ENCODE results near the gene KRTAP10-6. TPM values are rescaled to one million over a fixed set of nuclear protein-coding genes. Genes with fewer than 3 reads are reported as not detected.

The KRTAP10-6 gene
- total RNA-seq, 1 experiment from 2014 or later, result 0.39 TPM

GRCh38 chr21:44614161-44614631, 21.9 kb upstream of the KRTAP10-6 start:
- Histone ChIP-seq H3K9me3 (ENCODE audit: low read depth, low read length, poor library complexity, severe bottlenecking) (peaks cover 23% of the 10 kb centered on the region), H3K4me3 (ENCODE audit: low read depth, low read length, poor library complexity, severe bottlenecking) (no peak overlapping the region), H3K4me1 (ENCODE audit: insufficient read depth, low read length, poor library complexity, severe bottlenecking) (no peaks in the 10 kb centered on the region), H3K27me3 (replicated peaks; ENCODE audit: insufficient read depth, low read depth, low read length, poor library complexity) (no peaks in the 10 kb centered on the region), H3K27ac (ENCODE audit: low read depth, low read length, poor library complexity, severe bottlenecking) (no peak overlapping the region), H3K36me3 (ENCODE audit: insufficient read depth, low read length, poor library complexity, severe bottlenecking) (no peaks in the 10 kb centered on the region)
- DNase-seq (ENCODE audit: low spot score), result no peak
- ChIA-PET POLR2A (ENCODE audit: low non-redundant PET) (no interaction called here), CTCF (no interaction called here)
- intact Hi-C loops (cut with micrococcal nuclease; ENCODE audit: unreplicated experiment), result no loop called here
- no peak for TF ChIP-seq EZH2 (IDR thresholded peaks at IDR 0.05; ENCODE audit: borderline replicate concordance, low read depth, low read length, poor library complexity, severe bottlenecking)
- TF ChIP-seq, protein P1, sequence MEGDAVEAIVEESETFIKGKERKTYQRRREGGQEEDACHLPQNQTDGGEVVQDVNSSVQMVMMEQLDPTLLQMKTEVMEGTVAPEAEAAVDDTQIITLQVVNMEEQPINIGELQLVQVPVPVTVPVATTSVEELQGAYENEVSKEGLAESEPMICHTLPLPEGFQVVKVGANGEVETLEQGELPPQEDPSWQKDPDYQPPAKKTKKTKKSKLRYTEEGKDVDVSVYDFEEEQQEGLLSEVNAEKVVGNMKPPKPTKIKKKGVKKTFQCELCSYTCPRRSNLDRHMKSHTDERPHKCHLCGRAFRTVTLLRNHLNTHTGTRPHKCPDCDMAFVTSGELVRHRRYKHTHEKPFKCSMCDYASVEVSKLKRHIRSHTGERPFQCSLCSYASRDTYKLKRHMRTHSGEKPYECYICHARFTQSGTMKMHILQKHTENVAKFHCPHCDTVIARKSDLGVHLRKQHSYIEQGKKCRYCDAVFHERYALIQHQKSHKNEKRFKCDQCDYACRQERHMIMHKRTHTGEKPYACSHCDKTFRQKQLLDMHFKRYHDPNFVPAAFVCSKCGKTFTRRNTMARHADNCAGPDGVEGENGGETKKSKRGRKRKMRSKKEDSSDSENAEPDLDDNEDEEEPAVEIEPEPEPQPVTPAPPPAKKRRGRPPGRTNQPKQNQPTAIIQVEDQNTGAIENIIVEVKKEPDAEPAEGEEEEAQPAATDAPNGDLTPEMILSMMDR (conservative IDR thresholded peaks at IDR 0.05; ENCODE audit: low read depth, low read length), result no peak
- BruUV-seq (replicated peaks), result no TSS peak

DNA sequence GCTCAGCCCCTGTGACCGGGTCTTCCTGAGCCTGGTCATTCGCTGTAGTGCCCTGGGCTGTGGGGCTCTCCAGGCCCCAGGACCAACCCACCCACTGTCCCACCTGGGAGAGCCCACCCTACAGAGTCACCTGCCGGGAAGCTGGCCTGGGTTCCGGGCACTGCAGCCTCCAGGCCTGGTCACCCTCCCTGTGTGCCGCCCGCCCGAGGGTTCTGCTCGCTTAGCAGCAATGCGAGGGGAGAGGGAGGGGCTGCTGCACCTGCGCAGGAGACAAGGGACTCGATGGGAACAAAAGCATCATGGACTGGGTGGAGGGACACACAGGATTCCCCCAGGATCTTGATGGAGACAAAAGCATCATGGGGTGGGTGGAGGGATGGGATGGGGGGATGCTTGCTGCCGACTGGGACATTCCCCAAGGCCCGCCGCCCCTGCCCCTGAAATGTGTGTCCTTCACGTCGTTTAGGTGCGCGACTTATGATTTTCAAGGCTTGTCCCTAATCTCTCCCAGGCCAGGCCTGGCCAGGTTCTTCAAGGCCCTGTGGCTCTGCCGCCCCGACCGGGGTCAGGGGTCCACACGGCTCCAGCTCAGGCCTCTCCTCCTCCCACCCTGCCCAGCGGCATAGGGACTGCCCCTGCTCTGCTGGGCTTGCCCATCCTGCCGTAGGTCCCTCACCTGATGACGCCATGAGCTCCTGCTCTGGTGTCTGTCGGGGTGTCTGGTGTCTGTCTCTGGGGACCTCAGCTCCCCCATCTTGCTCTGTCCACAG, 21.3 kb upstream of the KRTAP10-6 start:
- no peak for DNase-seq (ENCODE audit: low spot score)
- Histone ChIP-seq H3K27me3 (replicated peaks; ENCODE audit: insufficient read depth, low read depth, low read length, poor library complexity) (no peaks in the 10 kb centered on the region), H3K27ac (ENCODE audit: low read depth, low read length, poor library complexity, severe bottlenecking) (no peak overlapping the region), H3K36me3 (ENCODE audit: insufficient read depth, low read length, poor library complexity, severe bottlenecking) (no peaks in the 10 kb centered on the region), H3K9me3 (ENCODE audit: low read depth, low read length, poor library complexity, severe bottlenecking) (peaks cover 25% of the 10 kb centered on the region), H3K4me1 (ENCODE audit: insufficient read depth, low read length, poor library complexity, severe bottlenecking) (no peaks in the 10 kb centered on the region), H3K4me3 (ENCODE audit: low read depth, low read length, poor library complexity, severe bottlenecking) (no peak overlapping the region)
- intact Hi-C loops (cut with micrococcal nuclease; ENCODE audit: unreplicated experiment), result no loop called here
- CTCF ChIA-PET, result no interaction called here
- POLR2A ChIA-PET (ENCODE audit: low non-redundant PET), result no interaction called here
- no peak for TF ChIP-seq EZH2 (IDR thresholded peaks at IDR 0.05; ENCODE audit: borderline replicate concordance, low read depth, low read length, poor library complexity, severe bottlenecking)
- TF ChIP-seq, protein P1 (conservative IDR thresholded peaks at IDR 0.05; ENCODE audit: low read depth, low read length), result no peak
- no TSS peak for BruUV-seq (replicated peaks)

DNA sequence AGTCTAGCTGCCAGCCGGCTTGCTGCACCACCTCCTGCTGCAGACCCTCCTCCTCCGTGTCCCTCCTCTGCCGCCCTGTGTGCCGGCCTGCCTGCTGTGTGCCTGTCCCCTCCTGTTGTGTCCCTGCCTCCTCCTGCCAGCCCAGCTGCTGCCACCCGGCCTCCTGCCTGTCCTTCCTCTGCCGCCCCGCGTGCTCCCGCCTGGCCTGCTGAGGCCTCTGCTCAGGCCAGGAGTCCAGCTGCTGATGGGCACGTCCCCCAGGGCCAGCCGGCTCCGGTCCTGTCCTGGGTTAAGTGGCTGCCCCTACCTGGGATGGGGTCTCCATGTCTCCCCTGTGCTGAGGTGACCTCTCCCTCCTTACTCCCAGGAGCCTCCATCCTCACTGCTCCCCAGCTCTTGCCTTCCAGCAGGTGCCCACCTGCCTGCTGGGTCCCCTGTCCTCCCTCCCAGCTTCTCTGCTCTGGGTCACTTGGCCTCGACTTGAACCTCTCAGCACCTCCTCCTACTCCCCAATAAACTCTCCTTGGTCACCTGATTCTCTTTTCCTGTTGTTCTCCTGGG, 20.4 kb upstream of the KRTAP10-6 start:
- CTCF ChIA-PET, result no interaction called here

More for the DNA sequence above, 20.4 kb upstream of the KRTAP10-6 start:
- H3K27me3 ChIP-seq (replicated peaks; ENCODE audit: insufficient read depth, low read depth, low read length, poor library complexity), result no peaks in the 10 kb centered on the region
- POLR2A ChIA-PET (ENCODE audit: low non-redundant PET), result no interaction called here
- no TSS peak for BruUV-seq (replicated peaks)
- no peaks in the 10 kb centered on the region for H3K36me3 ChIP-seq (ENCODE audit: insufficient read depth, low read length, poor library complexity, severe bottlenecking)
- no peak overlapping the region for H3K4me3 ChIP-seq (ENCODE audit: low read depth, low read length, poor library complexity, severe bottlenecking)
- no peaks in the 10 kb centered on the region for H3K4me1 ChIP-seq (ENCODE audit: insufficient read depth, low read length, poor library complexity, severe bottlenecking)
- intact Hi-C loops (cut with micrococcal nuclease; ENCODE audit: unreplicated experiment), result no loop called here
- DNase-seq (ENCODE audit: low spot score), result no peak
- peaks cover 25% of the 10 kb centered on the region for H3K9me3 ChIP-seq (ENCODE audit: low read depth, low read length, poor library complexity, severe bottlenecking)
- TF ChIP-seq, protein P1 (conservative IDR thresholded peaks at IDR 0.05; ENCODE audit: low read depth, low read length), result no peak
- no peak overlapping the region for H3K27ac ChIP-seq (ENCODE audit: low read depth, low read length, poor library complexity, severe bottlenecking)
